GM19463 (cell line): ENCODE data around the gene CCHCR1.
"Not testable (repeated sequence)": the region's sequence is repeated elsewhere in the genome, so short reads cannot be mapped to it uniquely, and the experiment has no call there.

Experiments used
- ATAC-seq: cut with Tn5 transposase; IDR thresholded peaks from one replicate; pipeline ENCODE4 v1.9.1; 2021; ENCODE audit warnings: mild to moderate bottlenecking, moderate library complexity; ENCODE audit not compliant: unreplicated experiment

CCHCR1 gene

GRCh38 chr6:31157513-31158139 is at the start of gene CCHCR1:
TSS of gene CCHCR1 (minus strand) at chr6:31157802. CDS start at chr6:31157600, 202 bp downstream.
- ATAC-seq: no peak

DNA sequence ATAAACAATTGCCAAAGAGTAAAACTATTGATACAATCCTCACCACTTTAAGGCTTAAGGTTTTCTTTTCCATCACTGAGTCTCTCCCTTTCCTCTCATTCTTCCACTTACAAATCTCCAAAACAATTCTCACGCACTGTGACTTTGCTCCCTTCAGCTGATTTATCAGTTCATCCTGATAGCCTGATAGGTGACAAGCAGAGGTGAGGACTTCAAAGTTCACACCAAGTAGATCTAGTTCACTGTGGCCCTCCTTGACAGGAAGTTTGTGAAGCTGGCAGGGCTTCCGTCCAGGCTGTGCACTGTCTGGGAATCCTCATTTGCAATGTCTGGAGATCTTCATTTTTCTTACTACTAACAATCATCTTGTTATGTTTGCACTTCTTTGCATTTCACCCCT is 48.0 kb upstream of the CCHCR1 start:
- ATAC-seq: no peak

DNA sequence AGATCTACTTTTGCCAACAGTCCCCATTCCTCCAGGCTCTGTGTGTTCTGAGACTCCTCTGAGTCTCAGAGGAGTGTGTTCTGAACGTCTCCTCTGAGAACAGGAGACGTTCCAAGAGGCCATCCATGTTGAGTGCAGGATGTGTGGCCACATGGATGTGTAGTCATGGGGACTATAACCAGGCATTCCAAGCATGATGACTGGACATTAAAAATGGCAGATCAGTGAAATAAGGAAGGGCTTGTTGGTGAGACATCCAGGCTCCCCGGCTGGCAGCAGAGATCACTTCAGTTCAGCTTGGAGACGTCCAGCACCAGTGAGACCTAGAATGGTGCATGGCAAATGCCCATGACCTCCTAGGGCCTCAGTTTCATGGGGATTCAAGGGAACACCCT is 47.1 kb upstream of the CCHCR1 start:
- no peak for ATAC-seq

GRCh38 chr6:31203345-31203979 is 45.9 kb upstream of the CCHCR1 start:
- ATAC-seq: peak; percentile 55

DNA sequence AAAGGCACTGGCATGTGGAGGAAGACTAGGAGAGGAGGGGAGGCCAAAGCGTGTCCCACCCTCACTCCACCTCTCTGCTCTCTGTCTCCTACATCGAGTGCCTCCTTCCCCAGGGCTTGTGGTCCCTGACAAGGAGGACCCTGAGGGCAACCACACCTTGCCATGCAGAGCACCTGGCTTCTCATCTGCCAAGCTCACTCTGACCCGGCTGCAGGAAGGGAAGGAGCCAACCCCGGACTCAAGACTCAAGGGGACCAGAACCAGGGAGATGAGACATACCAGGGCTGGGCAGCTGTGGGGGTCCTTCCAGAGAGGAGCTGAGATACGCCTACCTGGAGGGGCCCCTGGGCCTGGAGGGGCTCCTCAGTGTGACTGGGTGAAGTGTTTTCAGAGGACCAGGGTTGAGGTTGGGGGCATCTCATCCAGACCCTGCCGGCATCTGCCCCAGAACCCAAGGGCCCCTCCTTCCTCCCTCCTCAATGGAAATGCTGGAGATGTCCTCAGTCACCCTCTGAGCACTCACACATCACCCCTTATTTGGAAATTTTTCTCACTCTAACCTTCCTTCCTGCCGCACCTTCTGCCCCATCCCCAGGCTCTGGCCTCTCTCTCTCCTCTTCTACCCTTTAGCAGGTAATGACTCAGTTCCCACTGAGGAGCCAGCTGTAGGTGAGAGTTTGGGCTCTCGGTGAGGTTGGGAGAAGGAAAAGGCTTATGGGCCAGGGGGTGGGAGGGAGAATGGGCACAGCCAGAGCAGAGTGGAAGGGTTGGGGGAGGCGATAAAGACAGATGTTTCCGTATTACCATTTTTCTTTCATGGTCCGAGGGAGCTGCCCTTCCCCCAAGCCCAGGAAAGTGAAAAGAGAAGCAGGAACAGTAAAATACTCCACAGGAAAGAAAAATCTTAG is 44.9 kb upstream of the CCHCR1 start:
- ATAC-seq: no peak

DNA sequence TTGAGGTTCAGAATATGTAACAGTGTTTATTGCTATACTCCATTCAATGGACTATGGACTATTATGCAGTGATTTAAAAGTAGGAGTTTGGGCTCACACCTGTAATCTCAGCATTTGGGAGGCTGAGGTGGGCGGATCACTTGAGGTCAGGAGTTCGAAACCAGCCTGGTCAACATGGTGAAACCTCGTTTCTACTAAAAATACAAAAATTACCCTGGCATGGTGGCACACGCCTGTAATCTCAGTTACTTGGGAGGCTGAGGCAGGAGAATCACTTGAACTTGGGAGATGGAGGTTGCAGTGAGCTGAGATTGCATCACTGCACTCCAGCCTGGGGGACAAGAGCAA is 41.5 kb upstream of the CCHCR1 start:
- not testable (repeated sequence) for ATAC-seq

- peak; percentile 71 for ATAC-seq
These were observed 40.1 kb upstream of the CCHCR1 start for GRCh38 chr6:31197559-31198305.

DNA sequence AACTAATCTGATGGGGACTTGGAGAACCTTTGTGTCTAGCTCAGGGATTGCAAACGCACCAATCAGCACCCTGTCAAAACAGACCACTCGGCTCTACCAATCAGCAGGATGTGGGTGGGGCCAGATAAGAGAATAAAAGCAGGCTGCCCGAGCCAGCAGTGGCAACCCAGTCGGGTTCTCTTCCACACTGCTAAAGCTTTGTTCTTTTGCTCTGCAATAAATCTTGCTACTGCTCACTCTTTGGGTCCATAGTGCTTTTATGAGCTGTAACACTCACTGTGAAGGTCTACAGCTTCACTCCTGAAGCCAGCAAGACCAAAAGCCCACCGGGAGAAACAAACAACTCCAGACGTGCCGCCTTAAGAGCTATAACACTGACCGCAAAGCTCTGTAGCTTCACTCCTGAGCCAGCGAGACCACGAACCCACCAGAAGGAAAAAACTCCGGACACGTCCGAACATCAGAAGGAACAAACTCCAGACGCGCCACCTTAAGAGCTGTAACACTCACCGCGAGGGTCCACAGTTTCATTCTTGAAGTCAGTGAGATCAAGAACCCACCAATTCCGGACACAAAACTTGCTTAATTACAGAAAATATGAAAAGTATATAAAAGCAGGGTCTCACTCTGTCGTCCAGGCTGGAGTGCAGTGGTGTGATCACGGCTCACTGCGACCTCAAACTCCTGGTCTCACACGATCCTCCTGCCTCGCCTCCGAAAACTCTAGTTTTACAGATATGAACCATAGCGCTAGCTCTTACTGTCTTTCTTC is 38.8 kb upstream of the CCHCR1 start:
- not testable (repeated sequence) for ATAC-seq

DNA sequence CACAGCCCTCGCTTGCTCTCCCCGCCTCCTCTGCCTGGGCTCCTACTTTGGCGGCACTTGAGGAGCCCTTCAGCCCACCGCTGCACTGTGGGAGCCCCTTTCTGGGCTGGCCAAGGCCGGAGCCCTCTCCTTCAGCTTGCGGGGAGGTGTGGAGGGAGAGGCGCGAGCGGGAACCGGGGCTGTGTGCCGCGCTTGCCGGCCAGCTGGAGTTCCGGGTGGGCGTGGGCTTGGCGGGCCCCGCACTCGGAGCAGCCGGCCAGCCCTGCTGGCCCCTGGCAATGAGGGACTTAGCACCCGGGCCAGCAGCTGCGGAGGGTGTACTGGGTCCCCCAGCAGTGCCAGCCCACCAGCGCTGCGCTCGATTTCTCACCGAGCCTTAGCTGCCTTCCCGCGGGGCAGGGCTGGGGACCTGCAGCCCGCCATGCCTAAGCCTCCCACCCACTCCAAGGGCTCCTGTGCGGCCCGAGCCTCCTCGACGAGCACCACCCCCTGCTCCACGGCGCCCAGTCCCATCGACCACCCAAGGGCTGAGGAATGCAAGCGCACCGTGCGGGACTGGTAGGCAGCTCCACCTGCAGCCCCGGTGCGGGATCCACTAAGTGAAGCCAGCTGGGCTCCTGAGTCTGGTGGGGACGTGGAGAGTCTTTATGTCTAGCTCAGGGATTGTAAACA is 37.8 kb upstream of the CCHCR1 start:
- ATAC-seq: not testable (repeated sequence)

- no peak for ATAC-seq
These were observed 36.6 kb upstream of the CCHCR1 start for GRCh38 chr6:31194061-31194834.

DNA sequence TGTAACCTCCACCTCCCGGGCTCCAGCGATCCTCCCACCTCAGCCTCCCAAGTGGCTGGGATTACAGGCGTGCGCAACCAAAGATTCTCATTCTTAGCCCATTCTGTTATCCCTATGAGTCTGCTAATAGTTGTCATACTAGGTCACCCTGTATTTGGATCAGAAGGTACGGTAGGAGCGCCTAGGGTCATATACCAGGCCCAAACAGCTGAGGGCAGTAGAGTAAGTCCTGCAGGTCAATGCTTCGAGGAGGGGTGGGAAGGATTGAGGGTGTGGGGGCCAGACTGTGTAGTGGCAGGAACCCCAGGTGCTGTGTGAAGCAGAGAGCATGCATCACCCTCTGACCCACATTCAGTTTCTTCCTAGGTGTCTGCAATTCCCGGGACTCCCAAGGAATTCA is 35.6 kb upstream of the CCHCR1 start:
- no peak for ATAC-seq

DNA sequence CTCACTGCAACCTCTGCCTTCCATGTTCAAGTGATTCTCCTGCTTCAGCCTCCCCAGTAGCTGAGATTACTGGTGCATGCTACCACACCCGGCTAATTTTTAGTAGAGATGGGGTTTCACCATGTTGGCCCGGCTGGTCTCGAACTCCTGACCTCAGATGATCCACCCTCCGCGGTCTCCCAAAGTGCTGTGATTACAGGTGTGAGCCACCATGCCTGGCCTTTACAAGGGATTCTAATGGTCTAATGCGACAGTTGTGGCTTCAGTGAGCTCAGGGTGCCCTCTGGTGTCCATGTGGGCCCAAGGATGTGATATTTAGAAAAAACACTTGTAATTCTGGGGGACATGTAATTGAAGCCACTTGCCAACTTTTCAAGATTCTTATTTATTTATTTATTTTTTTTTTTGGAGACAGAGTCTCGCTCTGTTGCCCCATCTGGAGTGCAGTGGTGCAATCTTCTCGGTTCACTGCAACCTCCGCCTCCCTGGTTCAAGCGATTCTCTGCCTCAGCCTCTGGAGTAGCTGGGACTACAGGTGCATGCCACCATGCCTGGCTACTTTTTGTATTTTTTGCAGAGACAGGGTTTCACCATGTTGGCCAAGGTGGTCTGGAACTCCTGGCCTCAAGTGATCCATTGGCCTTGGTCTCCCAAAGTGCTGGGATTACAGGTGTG is 35.0 kb upstream of the CCHCR1 start:
- not testable (repeated sequence) for ATAC-seq

GRCh38 chr6:31190488-31190887 is 32.9 kb upstream of the CCHCR1 start:
- no peak for ATAC-seq

DNA sequence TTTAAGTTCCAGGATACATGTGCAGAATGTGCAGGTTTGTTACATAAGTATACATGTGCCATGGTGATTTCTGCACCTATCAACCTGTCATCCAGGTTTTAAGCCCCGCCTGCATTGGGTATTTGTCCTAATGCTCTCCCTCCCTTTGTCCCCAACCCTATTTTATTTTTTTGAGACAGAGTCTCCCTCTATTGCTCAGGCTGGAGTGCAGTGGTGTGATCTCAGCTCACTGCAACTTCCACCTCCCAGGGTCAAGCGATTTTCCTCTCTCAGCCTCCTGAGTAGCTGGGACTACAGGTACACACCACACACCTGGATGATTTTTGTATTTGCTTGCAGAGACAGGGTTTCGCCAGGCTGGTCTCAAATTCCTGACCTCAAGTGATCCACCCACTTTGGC is 31.6 kb upstream of the CCHCR1 start:
- not testable (repeated sequence) for ATAC-seq

DNA sequence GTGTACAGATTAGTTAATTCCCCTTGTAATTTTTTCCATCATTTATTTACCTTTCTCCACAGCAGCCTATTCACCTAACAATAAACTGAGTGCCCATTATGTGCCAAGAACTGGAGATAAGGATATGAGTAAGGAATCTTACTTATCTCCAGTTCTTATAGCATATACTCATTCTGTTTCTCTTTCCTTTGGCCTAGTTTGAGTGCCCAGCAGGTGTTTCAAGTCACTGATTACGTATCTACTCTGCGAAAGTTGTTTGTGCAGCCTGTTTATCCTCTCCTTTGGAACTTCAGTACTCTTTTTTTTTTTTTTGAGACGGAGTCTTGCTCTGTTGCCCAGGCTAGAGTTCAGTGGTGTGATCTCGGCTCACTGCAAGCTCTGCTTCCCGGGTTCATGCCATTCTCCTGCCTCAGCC is 30.2 kb upstream of the CCHCR1 start:
- no peak for ATAC-seq

DNA sequence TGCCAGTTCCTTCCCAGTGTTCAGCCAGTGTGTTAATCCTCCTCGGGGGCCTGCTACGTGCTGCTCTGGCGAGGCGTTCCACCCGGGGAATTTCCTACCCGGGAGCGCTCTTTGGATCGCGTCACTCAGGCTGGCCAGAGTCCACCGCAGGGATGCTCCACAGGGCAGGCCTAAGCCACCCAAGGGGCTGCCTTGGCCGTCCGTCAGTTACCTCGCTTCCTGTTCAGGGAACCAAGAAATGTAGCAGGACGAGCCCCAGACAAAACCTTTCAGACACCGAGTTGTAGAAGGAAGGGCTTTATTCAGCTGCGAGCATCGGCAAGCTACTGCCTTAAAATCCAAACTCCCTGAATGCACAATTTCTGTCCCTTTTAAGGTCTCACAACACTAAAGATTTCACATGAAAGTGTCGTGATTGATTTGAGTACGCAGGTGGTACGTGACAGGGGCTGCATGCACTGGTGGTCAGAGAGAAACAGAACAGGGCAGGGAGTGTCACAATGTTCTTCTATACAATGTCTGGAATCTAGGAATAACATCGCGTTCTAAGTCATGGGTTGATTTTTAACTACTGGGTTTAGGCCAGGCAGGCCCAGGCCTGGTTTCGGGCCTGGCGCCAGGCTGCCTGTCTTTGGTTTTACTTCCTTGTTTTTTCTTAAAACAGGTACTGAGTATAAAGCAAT is 28.6 kb upstream of the CCHCR1 start:
- no peak for ATAC-seq

DNA sequence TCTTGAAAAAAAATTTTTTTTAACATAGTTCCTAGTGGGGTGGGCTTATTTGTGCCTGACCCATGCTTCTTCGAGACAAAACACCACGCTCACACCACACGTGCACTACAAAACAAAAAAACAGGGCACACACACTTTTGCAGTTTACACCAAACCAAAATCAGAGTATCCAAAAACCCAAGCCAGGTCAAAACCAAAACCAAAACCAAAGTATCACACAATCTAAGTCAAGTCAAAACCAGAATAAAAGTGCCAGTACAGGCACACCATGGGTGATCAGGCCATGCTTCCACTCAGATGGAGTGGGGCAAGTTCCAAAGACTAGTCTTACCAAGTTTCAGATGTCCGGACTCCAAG is 28.1 kb upstream of the CCHCR1 start:
- not testable (repeated sequence) for ATAC-seq

GRCh38 chr6:31183859-31184258 is 26.3 kb upstream of the CCHCR1 start:
- not testable (repeated sequence) for ATAC-seq
